Ramos (cell line): ENCODE data around the gene CAPN14.

Source experiments
- in situ Hi-C: fragments of 300-500 bp; cut with MboI; formaldehyde crosslinking; loops from one replicate; pipeline ENCODE4 v1.14.3; 2022; ENCODE audit warnings: low sequenced_read_pairs; ENCODE audit not compliant: unreplicated experiment

CAPN14 gene

DNA sequence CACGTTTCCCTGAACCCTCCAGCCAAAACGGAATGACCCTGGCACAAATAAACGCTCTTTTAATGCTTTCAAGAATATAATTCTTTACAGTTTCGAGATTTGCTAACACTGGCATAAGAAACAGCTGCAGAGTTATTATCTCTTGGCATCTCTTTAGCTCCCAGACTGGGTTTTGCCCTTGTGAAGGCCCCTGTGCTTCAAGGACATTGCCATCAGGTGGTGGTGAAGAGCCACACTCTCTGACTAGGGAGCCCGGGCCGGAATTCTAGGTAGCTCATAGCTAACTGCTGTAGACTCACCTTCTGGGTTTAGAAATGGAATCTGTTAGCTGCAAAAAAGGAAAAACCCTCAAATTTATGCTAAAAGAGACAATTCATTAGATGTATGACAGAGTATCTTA lies 65.8 kb downstream of the CAPN14 start:
- in situ Hi-C loops, result loop anchor here (25.0 kb wide), 1 partner anchor 989 kb away; no protein-coding TSS in a partner anchor

DNA sequence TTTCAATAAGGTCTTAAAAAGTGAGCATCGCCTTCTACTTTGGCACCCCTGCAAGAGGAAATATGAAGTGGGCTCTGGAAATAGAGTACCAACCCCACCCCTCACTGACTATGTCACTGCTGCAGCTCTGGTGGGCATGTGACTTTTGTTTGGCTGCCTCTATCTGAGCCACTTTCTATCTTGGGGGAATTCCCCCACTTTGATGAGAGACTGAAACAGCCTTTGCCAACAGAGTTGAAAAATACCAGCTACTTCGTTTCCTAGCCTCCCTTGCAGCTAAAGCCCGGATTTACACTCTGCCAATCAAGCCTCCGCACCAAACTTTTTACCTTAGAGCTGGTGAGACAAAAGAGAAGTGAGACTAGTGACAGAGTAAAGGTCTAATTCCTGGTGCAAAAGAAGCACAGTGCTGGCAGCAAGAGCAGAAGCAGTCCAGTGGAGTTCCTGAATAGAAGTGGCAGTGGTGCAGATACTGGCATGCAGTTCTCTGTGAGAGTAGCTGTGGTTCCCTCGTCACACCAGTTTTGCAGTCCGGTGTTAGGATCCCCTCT lies 67.1 kb downstream of the CAPN14 start:
- in situ Hi-C loops, result loop anchor here (25.0 kb wide), 1 partner anchor 988 kb away; no protein-coding TSS in a partner anchor

DNA sequence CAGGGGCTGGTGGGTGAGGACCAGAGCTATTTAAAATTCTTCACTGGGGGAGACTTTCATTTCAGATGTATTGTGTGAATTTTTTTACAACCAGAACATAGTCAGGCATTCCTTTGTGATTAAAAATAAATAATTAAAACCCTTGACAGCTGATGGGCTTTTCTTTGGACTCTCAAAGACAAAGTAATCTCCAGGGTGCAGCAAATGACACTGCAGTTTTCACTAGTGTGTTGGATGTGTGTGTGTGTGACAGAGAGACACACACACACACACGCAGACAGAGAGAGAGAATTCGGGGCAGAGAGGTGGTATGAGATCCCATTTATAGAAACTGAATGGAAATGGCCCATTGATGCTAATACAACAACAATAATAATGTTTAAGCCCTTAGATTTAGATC lies 68.8 kb downstream of the CAPN14 start:
- in situ Hi-C loops, result no loop called here

DNA sequence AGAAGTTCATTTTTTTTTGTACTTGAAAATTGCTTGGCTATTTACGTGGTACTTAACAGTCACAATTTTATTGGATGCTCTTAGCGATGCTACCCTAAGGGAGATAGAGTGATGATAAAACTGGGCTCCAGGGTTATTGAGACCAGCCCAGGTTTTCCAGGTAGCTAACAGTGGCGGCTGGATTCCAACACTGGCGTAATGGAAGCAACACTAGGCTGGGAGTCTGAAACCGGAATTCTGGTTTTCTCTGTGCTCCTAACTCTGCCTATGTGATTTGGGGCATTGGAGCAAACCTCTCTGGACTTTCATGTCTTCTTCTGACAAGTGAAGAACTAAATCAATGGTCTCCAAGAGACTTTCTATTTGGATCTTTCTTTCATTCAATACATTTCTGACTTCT lies 69.7 kb downstream of the CAPN14 start:
- in situ Hi-C loops, result no loop called here

DNA sequence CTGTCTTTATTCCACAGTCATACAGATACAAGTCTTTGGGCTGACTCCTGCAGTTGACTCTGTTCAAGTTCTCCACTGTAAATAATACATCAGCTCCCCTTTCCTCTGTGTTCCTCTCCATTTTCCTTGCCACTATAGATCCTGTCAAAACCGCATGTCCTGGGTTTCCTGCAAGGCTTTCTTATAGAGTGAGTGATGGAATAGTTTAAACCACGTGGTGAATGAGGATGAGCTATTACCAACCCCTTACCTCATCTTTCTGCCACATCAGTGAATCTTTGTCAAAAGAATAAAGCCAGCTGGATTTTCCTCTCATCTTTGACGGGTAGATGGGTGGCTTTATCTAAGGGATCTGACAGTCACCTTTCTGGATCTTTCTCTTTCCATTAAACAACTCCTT lies 75.2 kb downstream of the CAPN14 start:
- in situ Hi-C loops, result no loop called here

DNA sequence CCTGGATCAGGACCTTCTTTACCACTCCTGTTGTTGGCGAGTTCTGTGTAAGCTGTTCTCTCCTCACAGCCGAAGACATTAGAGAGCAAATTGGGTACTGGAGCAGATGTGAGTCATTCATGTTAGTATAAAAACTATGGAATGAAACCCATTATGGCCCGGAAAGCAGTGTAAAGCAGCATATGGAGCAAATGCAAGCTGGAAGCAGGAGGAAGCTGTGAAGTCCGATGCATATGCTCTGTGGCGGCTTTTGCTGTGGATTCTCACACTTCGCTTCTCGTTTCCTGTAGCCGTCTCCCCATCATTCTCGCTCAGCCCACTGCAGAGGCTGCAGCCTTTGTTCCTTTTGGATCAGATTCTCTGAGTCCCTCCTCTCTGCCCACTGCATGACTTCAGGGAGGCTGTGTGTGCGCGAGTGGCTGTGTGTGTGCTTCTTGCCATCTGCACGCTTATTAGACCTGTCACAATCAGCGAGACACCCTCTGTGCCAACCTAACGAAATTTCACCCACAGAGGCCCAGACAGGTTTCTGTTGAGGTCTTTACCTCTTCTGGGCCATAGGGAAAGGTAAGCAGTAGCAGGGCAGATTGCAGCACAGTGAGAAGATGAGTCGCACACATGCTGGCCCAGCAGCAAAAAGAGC lies 75.8 kb downstream of the CAPN14 start:
- in situ Hi-C loops, result no loop called here

DNA sequence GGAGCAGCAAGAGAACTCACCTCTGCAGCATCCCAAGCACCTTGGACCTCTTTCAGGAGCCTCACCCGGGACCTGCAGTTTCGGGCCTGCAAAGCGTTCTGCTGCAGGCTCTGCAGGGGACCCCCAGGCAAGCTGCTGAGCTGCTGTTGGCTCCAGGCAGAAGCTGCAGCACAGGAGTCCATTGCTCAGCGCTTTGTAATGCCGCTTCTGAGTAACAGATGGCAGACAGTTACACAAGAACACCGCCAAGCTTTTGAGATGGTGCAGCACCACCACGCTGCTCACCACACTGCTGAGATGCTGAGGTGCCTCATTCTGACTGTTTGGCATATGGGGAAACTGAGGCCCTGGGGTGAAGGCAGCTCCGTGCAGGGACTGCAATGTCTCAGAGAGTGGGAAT lies 77.2 kb downstream of the CAPN14 start:
- in situ Hi-C loops, result no loop called here

DNA sequence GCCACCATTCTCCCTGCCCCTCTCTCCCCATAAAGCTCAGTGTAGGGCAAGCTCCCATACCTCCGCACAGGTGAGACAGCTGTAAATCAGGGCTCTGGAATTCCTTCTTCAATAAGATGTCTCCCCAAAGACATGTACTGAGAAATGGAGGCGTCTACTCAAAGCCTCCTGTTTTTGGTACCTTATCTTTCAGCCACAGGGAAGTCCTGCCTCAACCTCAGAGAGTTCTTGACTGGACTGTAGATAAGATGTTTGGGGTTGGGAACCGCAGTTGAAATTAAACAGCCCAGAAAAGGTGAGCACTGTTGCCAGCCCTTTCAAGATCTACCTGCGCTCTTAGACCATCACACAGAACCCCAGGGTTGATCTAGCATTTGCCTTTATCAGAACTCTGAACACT lies 77.6 kb downstream of the CAPN14 start:
- in situ Hi-C loops, result no loop called here

DNA sequence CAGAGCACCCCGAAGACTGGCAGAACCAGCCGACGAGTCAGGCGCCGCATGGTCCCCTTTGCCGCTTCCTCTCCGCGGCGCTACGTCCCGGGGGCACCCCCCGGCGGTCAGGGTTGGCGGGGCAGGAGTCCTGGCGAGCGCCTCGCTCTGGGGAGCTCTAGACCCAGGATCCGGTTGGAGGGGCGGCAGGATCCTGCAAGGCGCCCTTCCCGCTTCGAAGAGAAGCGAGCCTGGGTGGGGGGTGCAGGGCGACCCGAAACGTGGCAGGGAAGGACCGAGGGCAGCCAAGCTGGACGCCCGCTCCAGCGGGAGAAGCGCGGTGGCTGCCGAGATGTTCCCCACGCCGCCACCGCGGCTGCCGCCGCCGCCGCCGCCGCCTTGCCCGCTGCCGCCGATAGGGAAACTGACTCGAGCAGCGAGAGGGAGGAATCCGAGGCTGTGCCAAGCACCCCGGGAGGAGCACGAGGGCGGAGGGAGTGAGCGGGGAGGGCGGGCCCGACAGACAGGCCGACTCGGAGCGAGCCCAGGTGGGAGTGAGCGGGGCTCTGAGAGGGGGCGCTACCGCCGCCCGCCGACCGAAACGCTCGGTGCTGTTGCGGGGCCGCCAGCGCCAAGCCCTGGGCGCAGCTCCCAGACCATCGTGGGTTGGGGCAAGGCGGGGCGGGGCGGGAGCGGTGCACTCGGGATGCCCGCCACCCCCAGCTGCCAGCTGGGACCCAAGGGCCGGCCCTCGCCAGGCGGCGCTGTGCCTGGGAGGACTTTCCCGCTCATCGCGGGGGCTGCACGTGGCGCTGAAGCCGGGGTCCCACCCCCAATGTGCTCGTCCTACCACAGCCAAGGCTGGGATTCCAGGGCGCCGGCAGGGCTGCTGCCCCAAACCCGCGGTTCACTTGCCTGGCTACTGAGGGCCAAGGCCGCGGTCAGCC lies 79.0 kb downstream of the CAPN14 start, which contains the start of gene GALNT14:
Gene GALNT14 (minus strand): TSS at position 404 of the 926 bp plus-strand sequence. CDS start 354 bp downstream, at position 50.
- in situ Hi-C loops, result no loop called here

DNA sequence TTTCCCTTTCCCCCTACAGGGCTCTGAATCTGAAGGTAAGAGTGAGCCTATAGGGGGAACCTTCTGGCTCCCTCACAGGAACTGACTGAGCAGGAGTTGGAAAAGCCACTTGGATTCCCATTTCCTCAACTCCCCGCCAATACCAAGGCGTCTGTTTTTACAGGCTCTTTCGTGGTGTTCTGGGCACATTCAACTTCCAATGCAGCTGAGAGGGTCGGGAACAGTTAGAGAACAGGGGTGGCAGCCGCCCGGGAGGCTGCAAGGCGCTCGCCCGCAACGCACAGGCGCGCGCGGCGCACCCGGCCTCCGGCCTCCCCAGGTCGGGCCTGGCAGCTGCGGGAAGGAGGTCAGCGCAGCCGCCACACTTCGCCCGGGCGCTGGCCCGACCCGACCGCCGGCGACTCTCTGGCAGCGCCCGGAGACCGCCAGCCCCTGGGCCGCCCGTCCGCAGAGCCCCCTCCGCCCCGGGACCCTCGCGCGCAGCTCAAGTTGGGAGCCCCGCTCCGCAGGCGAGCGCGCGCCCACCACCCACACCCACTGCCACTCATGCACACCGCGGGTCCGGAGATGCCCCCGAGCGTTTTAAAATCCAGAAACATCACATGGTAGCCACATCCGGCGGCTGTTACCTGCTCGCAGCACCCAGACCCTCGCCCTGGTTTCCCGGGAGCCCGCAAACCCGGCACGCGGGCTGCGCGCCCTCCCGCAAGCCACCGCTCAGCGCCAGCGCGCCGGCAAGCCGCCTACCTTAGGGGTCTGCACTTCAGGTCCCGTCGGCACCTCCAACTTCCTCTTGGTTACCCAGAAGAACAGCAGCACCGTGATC lies 79.9 kb downstream of the CAPN14 start:
- in situ Hi-C loops, result no loop called here

DNA sequence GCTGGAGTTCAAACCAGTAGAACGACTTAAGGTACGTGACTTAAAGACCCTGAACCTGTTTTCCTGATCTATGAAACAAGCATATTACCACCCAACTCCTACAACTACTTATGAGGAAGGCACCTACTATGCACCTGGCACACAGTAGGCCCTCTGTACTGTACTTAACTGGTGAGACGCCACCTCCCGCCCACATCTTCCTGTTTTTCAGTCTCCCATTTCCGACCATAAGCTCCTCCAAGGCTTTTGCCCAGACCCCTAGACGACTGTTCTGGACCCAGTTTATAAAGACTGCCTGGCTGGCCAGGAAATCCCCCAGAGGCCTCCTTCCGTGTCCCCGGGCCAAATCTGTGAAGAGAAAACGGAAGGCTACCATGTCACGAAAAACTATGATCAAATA lies 80.6 kb downstream of the CAPN14 start:
- in situ Hi-C loops, result no loop called here

DNA sequence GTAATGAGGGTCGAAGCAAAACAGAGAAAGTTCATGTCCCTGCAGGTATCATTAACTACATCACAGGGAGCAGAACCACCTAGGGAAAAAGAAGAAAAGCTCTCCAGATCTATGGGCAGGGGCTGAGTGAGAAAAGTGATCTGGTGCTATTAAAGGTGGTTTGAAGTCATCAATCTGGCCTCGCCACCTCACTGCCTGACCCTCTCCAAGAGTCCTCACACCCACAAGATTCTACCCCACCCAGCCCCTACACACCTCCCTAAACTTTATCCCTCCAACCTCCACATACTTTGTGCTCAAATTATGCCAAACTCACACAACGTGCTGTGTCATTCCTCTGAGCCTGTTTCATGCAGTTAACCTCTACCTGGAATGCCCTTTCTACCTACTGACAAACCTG lies 81.3 kb downstream of the CAPN14 start:
- in situ Hi-C loops, result no loop called here

DNA sequence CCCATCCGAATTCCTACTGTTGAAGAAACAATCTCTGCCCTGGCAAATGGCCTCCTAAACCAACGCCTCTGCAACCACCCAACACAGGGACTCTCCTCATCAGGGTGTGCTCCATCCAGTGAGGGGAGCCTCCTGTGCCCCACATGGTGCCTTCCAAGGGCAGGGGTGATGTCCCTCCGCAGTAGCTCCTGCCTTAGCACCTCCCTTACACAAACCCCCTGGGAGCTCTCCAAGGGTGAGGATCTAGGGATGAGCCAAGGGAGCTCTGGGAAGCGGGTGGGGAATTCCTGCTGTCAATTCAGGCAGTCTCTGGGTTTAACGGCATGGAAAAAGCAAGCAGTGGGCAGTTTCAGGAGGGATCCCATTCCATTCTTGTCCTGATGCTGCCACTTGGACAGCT lies 82.8 kb downstream of the CAPN14 start:
- in situ Hi-C loops, result no loop called here

DNA sequence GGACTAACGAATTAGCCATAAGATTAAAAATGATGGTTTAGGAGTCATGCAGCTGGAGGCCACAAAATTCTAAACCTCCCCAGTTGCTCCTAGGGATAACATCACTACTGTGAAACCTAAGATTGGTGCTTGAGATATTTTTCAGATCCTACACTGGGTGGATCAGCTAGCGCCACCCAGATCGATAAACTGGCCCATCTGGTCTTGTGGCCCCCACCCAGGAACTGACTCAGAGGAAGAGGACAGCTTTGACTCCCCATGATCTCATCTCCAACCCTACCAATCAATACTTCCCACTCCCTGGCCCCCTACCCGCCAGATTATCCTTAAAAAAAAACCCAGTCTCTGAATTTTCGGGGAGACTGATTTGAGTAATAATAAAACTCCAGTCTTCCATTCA lies 84.5 kb downstream of the CAPN14 start:
- in situ Hi-C loops, result no loop called here

DNA sequence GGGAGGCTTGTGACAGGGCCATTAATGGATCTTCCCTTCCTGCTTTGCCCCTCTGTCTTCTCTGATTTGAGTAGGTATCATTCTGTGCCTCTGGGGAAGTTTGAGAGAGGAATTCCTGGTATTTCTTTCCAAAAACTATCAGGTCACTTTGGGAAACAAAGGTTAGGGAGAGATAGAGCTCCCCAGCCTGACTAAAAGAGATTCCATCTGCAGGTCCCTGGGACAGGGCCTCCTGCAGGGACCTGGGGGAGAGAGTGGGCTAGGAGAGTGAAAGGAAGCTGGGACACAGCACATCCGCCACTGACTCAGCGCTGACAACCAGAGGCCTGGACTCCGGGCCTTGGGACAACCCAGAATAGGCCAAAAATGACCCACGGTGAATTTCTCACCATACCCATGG lies 85.4 kb downstream of the CAPN14 start:
- in situ Hi-C loops, result no loop called here

DNA sequence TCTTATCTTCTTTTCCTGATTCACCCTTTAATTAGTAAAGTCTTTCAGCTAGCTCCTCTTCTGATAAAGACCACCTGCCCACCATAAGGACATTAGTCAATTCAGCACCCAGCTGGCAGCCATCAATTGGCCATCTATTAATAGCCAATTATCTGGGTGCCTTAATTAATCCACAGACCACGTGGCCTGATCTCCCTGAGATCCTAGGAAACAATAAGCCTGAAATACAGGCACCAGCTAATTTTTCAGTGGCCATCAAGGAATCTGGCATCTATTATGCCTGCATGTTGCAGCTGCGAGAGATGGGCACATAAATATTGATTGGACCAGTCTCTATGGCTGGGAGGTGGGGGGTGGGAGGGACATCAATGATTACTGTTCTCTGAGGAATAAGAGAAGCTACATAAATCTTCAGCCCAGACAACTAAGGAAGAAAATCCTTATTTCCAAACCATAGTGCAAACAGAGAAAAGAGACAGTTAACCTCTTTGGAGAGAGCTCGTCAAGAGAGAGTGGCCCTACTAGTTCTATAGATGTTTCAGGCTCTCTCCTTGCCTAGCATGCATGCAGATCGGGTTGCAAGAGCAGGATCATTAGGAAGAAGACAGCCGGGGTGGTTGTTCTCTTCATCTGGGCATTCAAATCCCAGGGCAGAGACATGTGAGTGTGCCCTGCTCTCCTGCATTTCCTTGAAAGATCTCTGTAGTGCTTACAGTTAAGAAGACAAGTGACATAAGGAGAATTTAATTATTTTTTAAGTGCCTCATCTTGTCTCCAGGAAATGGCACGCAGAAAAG lies 87.7 kb downstream of the CAPN14 start:
- in situ Hi-C loops, result no loop called here

DNA sequence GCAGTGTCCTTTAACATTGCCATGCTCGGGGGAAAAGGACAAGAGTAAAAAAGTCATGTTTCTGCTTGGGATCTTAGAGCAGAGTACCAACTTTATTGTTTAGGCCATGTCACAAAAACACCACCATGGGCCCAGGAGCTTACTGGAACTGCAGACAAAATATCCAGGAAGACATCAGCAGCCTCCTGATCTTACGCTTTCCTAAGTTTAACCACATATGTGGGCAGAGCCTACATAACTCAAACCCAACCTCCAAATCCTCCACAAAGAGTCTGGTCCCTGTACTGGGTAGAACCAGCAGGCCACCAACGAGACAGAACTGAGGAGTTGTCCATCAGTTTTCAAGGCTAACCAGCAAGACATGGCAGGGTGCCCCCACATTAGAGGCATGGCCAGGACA lies 89.4 kb downstream of the CAPN14 start:
- in situ Hi-C loops, result no loop called here

DNA sequence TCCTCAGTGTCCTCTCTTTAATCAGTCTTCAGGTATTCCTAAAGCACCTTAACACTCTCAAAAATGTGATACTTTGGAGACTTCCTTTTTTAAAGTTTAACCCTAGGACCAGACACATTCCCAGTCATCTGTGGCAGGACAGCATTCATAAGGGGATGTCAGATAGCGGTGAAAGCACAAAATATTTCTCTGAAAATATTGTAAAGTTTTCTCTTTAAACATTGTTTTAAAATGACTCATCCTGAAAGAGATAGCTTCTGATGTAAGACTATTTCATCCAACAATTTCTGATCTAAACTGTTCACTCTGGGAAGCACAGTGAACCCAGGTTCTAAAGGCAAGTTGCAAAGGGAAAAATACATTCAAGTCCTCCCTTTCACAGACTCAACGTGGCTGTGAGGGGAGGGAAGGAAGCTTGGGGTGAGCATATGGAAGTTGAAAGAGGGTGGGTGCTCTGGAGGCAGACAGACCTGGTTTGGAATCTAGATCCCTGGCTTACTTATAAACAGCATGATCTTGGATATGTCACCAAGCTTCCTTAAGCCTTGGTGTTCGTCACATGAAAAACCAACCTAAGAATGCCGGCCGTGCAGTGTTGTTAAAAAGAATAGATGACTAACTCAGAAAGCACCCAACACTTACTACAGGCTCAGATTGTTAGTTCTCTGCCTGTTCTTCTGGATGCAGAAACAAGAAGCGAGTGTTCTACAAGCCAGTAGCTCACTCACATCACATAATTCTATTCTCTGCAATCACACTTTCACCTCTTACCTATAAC lies 91.2 kb downstream of the CAPN14 start:
- in situ Hi-C loops, result no loop called here

DNA sequence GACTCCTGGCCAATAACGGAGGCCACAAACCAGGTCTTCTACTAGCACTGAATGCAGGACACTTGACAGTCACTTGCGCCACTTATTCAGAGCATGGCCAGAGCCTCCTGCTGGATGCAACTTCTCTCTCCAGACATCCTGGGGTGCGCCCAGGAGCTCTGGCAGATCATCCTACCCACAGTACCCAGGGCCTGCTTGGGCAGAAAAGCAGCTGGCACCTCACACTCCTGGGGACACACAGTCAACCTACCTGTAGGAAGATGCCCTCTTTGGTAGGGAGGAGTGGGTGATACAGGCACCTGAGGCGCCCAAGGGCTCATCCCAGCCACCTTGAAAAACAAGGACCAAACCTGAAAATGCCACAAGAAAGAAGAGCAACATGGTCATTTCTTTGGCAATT lies 92.4 kb downstream of the CAPN14 start:
- in situ Hi-C loops, result no loop called here
